ENCODE data around the gene PRAMEF2.
"Not testable (repeated sequence)": the region's sequence is repeated elsewhere in the genome, so short reads cannot be mapped to it uniquely, and the experiment has no call there.

PRAMEF2 gene, protein sequence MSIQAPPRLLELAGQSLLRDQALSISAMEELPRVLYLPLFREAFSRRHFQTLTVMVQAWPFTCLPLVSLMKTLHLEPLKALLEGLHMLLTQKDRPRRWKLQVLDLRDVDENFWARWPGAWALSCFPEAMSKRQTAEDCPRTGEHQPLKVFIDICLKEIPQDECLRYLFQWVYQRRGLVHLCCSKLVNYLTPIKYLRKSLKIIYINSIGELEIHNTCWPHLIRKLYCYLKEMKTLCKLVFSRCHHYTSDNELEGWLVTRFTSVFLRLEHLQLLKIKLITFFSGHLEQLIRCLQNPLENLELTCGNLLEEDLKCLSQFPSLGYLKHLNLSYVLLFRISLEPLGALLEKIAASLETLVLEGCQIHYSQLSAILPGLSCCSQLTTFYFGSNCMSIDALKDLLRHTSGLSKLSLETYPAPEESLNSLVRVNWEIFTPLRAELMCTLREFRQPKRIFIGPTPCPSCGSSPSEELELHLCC

DNA sequence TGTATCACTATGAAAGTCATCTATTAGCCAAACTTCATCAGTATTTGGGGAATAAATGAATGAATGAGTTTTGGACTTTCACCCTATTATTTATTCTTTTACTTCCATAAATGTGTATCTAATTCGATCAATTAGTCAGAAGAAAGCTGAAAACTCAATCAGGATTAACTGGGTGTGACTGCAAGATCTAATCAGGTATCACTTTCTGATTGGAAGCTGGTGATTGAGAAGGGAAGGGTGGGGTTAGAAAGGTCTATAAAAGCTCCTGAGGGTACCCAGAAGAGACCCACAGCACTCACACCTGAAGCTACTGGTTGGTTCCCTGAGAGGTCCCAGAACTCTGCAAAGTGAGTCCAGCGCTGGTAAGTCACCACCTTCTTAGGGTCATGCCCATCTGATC lies at the start of gene PRAMEF2:
TSS of gene PRAMEF2 (plus strand) at position 301 of the 400 bp plus-strand sequence. CDS start 1,924 bp downstream, outside the sequence.
- H3K4me3 ChIP-seq (ENCODE audit: low read depth, low read length); H3K9ac ChIP-seq (ENCODE audit: low read length); H3K27ac ChIP-seq (ENCODE audit: low read depth, low read length); H3K27me3 ChIP-seq (ENCODE audit: control insufficient read depth, insufficient read depth, low read length); H3K4me1 ChIP-seq (ENCODE audit: control insufficient read depth, insufficient read depth, low read length); H3K36me3 ChIP-seq (ENCODE audit: control insufficient read depth, insufficient read depth, low read length): not testable (repeated sequence)
- H3K9me3 ChIP-seq (ENCODE audit: control insufficient read depth, insufficient read depth, low read depth, low read length) = peaks cover 10% of the 10 kb centered on the region; the same call in 1 of the 2 replicates

DNA sequence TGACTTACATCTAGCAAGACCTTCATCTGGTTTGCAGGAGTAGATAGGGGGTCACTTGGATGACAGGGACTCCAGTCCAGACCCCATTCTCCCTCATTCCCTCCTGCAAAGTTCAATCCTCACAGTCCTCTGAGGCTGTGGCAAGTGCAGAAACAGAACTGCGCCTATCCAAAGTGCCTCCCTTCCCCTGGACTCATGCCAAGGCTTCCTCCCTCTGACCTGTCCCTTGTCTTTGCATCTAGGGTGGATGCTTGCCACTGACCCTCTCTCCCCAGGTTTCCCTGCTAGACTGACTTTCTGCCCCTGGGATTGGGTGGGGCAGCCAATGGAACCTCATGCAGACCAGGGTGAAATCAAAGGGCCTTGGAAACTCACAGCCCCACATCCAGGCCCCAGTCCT lies 47.0 kb upstream of the PRAMEF2 start:
- Histone ChIP-seq H3K9ac (ENCODE audit: low read length) (no peak overlapping the region), H3K4me1 (ENCODE audit: control insufficient read depth, insufficient read depth, low read length) (no peaks in the 10 kb centered on the region; the same call in 1 of the 2 replicates), H3K9me3 (ENCODE audit: control insufficient read depth, insufficient read depth, low read depth, low read length) (peaks cover 11% of the 10 kb centered on the region; the same call in 1 of the 2 replicates)

DNA sequence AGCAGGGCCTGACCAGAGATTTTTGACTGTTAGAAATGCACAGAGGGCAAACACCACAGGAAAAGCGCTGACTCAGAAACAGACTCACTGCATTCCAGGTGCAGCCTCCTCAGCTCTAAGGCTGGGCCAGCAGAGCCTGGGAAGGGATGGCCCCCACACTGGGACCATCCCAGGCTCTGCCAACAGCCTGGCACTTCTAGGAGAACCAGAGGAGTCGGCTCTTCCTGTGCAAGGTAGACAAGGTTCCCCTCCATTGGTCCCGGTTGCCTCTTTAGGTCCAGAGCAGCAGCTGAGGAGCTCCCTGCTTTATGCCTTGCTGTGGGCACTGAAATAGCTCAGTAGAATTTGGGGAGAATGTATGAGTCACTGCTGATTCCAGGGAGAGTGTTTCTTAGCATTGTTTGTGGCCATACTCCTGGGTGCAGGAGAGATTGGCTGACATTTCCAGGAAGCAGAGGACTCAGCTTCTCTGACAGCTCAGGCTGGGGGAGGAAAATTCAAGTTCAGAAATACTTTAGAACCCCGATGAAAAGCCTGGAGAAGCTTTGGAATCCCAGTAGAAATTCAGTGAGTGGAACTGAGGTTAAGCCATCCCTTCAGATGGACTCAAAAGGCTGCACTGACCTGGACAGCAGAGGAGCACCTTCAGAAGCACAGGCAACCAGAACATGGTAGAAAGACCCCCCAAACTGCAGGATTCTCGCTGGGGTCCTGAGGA lies 46.0 kb upstream of the PRAMEF2 start:
- no peak overlapping the region for H3K9ac ChIP-seq (ENCODE audit: low read length)
- peaks cover 11% of the 10 kb centered on the region; the same call in 1 of the 2 replicates for H3K9me3 ChIP-seq (ENCODE audit: control insufficient read depth, insufficient read depth, low read depth, low read length)
- H3K4me1 ChIP-seq (ENCODE audit: control insufficient read depth, insufficient read depth, low read length) = no peaks in the 10 kb centered on the region; the same call in 1 of the 2 replicates
- H3K4me3 ChIP-seq (ENCODE audit: low read depth, low read length) = no peak overlapping the region
- H3K27me3 ChIP-seq (ENCODE audit: control insufficient read depth, insufficient read depth, low read length) = no peaks in the 10 kb centered on the region
- H3K27ac ChIP-seq (ENCODE audit: low read depth, low read length) = no peak overlapping the region
- H3K36me3 ChIP-seq (ENCODE audit: control insufficient read depth, insufficient read depth, low read length) = no peaks in the 10 kb centered on the region

More for the DNA sequence above, 47.0 kb upstream of the PRAMEF2 start:
- Histone ChIP-seq H3K27ac (ENCODE audit: low read depth, low read length) (no peak overlapping the region), H3K36me3 (ENCODE audit: control insufficient read depth, insufficient read depth, low read length) (no peaks in the 10 kb centered on the region), H3K27me3 (ENCODE audit: control insufficient read depth, insufficient read depth, low read length) (no peaks in the 10 kb centered on the region), H3K4me3 (ENCODE audit: low read depth, low read length) (no peak overlapping the region)

DNA sequence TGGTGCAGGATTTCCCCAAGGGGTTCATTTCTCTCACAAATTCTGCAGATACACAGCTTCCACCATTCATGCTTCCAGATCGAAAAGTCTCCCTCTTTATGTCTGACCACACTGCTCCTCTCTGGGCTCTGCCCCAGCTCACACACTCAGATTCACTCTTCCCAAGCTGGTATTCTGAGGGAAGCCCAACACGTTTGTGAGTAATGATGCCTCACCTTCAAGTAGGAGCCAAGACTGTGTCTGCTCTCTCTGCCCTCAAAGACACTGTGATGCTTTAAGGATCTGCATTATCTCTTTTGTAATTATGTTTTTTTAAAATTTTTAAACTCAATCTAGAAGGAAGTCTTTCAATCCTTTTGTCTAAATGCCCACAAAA lies 45.5 kb upstream of the PRAMEF2 start:
- Histone ChIP-seq H3K9me3 (ENCODE audit: control insufficient read depth, insufficient read depth, low read depth, low read length) (peaks cover 11% of the 10 kb centered on the region; the same call in 1 of the 2 replicates), H3K4me3 (ENCODE audit: low read depth, low read length) (no peak overlapping the region), H3K4me1 (ENCODE audit: control insufficient read depth, insufficient read depth, low read length) (no peaks in the 10 kb centered on the region; the same call in 1 of the 2 replicates), H3K27ac (ENCODE audit: low read depth, low read length) (no peak overlapping the region), H3K9ac (ENCODE audit: low read length) (no peak overlapping the region), H3K36me3 (ENCODE audit: control insufficient read depth, insufficient read depth, low read length) (no peaks in the 10 kb centered on the region), H3K27me3 (ENCODE audit: control insufficient read depth, insufficient read depth, low read length) (no peaks in the 10 kb centered on the region)

DNA sequence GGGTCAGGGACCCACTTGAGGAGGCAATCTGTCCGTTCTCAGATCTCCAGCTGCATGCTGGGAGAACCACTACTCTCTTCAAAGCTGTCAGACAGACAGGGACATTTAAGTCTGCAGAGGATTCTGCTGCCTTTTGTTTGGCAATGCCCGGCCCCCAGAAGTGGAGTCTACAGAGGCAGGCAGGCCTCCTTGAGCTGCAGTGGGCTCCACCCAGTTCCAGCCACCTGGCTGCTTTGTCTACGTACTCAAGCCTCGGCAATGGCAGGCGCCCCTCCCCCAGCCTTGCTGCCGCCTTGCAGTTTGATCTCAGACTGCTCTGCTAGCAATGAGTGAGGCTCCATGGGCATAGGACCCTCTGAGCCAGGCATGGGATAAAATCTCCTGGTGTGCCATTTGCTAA lies 37.8 kb upstream of the PRAMEF2 start:
- H3K4me3 ChIP-seq (ENCODE audit: low read depth, low read length); H3K36me3 ChIP-seq (ENCODE audit: control insufficient read depth, insufficient read depth, low read length); H3K27ac ChIP-seq (ENCODE audit: low read depth, low read length); H3K9ac ChIP-seq (ENCODE audit: low read length); H3K9me3 ChIP-seq (ENCODE audit: control insufficient read depth, insufficient read depth, low read depth, low read length); H3K27me3 ChIP-seq (ENCODE audit: control insufficient read depth, insufficient read depth, low read length); H3K4me1 ChIP-seq (ENCODE audit: control insufficient read depth, insufficient read depth, low read length): not testable (repeated sequence)

DNA sequence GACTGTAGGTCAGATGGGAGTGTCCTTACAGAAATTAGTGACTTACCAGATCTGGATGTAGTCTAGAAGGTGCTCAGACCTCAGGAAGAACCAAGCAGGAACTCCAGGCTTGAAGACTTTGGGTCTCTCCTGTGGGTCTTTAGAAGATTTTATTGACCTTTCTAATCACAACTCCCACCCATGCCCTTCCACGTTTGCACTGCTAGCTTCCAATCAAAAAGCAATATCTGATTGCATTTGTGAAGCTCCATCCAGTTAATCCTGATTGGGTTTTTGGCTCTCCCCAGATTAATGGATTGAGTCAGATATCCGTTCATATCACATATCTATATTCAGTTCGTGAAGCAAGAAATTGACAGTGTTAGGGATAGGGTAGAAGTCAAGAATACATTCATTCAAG lies 25.6 kb upstream of the PRAMEF2 start, which contains the start of gene PRAMEF11:
TSS of gene PRAMEF11 (minus strand) at position 101 of the 400 bp plus-strand sequence. CDS start 2,621 bp downstream, outside the sequence.
- H3K27me3 ChIP-seq (ENCODE audit: control insufficient read depth, insufficient read depth, low read length); H3K27ac ChIP-seq (ENCODE audit: low read depth, low read length); H3K4me1 ChIP-seq (ENCODE audit: control insufficient read depth, insufficient read depth, low read length); H3K36me3 ChIP-seq (ENCODE audit: control insufficient read depth, insufficient read depth, low read length); H3K9ac ChIP-seq (ENCODE audit: low read length); H3K9me3 ChIP-seq (ENCODE audit: control insufficient read depth, insufficient read depth, low read depth, low read length); H3K4me3 ChIP-seq (ENCODE audit: low read depth, low read length): not testable (repeated sequence)

DNA sequence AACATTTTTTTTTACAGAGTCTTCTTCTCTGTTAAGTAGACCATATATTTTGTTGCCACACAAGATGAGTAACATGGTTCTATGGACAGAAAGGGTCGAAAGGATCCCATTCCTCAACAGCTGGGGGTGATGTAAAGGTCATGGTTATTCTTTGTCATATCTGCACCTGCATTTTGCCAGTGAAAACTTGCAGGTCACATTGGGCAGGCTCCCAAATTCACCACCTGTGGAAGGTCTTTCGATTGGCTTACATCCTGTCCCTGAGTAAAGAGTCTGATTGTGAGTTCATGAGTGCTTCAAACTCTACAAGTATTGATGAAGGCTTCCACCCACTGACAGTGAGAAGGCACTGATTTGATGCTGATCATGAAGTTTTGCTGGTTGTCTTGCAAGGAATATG lies 23.6 kb upstream of the PRAMEF2 start:
- H3K36me3 ChIP-seq (ENCODE audit: control insufficient read depth, insufficient read depth, low read length); H3K9me3 ChIP-seq (ENCODE audit: control insufficient read depth, insufficient read depth, low read depth, low read length); H3K27me3 ChIP-seq (ENCODE audit: control insufficient read depth, insufficient read depth, low read length); H3K4me1 ChIP-seq (ENCODE audit: control insufficient read depth, insufficient read depth, low read length); H3K27ac ChIP-seq (ENCODE audit: low read depth, low read length); H3K4me3 ChIP-seq (ENCODE audit: low read depth, low read length); H3K9ac ChIP-seq (ENCODE audit: low read length): not testable (repeated sequence)

DNA sequence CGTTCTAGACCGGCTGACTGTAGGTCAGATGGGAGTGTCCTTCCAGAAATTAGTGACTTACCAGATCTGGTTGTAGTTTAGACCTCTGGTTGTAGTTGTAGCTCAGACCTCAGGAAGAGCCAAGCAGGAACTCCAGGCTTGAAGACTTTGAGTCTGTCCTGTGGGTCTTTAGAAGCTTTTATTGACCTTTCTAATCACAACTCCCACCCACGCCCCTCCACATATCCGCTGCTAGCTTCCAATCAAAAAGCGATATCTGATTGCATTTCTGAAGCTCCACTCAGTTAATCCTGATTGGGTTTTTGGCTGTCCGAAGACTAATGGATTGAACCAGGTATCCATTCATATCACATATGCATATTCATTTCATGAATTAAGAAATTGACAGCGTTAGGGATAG lies 8.3 kb upstream of the PRAMEF2 start, which contains the start of gene HNRNPCL1:
TSS of gene HNRNPCL1 (minus strand) at position 101 of the 400 bp plus-strand sequence. CDS start 431 bp downstream, outside the sequence.
- H3K4me3 ChIP-seq (ENCODE audit: low read depth, low read length); H3K4me1 ChIP-seq (ENCODE audit: control insufficient read depth, insufficient read depth, low read length); H3K27me3 ChIP-seq (ENCODE audit: control insufficient read depth, insufficient read depth, low read length); H3K36me3 ChIP-seq (ENCODE audit: control insufficient read depth, insufficient read depth, low read length); H3K9ac ChIP-seq (ENCODE audit: low read length); H3K27ac ChIP-seq (ENCODE audit: low read depth, low read length): not testable (repeated sequence)
- H3K9me3 ChIP-seq (ENCODE audit: control insufficient read depth, insufficient read depth, low read depth, low read length) = peaks cover 18% of the 10 kb centered on the region; the same call in 1 of the 2 replicates

DNA sequence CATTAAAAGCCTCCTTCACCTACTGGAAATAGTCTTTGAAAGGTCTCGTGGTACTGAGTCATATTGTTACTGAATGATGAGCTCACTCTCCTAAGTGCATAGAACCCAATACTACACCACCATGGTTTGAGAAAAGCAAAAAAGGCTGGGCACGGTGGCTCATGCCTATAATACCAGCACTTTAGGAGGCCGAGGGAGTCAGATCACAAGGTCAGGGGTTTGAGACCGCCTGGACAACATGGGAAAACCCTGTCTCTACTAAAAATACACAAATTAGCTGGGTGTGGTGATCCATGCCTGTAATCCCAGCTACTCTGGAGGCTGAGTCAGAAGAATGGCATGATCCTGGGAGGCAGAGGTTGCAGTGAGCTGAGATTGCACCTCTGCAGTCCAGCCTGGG lies 5.1 kb upstream of the PRAMEF2 start:
- Histone ChIP-seq H3K27ac (ENCODE audit: low read depth, low read length) (no peak overlapping the region), H3K4me3 (ENCODE audit: low read depth, low read length) (no peak overlapping the region), H3K9me3 (ENCODE audit: control insufficient read depth, insufficient read depth, low read depth, low read length) (peaks cover 18% of the 10 kb centered on the region; the same call in 1 of the 2 replicates), H3K36me3 (ENCODE audit: control insufficient read depth, insufficient read depth, low read length) (no peaks in the 10 kb centered on the region), H3K4me1 (ENCODE audit: control insufficient read depth, insufficient read depth, low read length) (no peaks in the 10 kb centered on the region), H3K27me3 (ENCODE audit: control insufficient read depth, insufficient read depth, low read length) (no peaks in the 10 kb centered on the region), H3K9ac (ENCODE audit: low read length) (no peak overlapping the region)

DNA sequence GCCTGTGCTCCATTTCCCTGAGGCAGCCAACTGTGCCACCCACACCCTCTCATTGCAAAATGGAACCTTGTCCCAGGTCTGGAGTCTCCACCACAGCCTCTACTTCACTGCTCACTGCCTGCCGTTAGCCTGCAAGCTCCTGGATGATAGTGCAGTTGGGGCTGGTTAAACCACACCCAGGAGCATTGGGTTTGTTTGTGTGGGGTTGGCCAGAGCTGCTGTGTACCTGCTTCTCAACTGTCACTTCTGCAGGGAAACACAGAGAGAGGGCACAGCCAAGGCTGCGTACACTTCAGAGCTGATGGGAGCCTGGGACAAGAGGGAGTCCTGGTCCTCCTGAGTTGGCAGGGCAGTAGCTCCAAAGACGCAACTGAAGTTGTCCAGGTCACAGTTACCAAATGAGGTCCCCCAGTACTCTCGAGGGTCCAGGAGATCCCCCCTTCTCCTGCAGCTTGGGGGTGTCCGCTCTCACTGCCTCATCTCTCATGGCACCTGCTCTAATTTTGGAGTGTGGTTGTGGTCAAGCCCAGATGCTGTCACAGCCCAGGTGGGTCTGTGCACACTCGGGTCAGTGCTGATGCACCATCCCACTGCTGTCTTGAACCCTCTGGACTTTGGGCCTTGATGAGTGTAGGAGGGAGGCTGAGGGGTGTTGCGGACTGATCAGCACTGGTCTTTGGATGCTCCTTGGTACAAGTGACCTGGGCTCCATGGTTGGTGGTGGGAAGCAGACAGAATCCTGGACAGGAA lies 6.4 kb downstream of the PRAMEF2 start:
- not testable (repeated sequence) for H3K27ac ChIP-seq (ENCODE audit: low read depth, low read length); H3K4me3 ChIP-seq (ENCODE audit: low read depth, low read length); H3K4me1 ChIP-seq (ENCODE audit: control insufficient read depth, insufficient read depth, low read length); H3K27me3 ChIP-seq (ENCODE audit: control insufficient read depth, insufficient read depth, low read length); H3K9ac ChIP-seq (ENCODE audit: low read length); H3K36me3 ChIP-seq (ENCODE audit: control insufficient read depth, insufficient read depth, low read length)
- peaks cover 21% of the 10 kb centered on the region; the same call in 1 of the 2 replicates for H3K9me3 ChIP-seq (ENCODE audit: control insufficient read depth, insufficient read depth, low read depth, low read length)

Measured in HUES6 (cell line).